Measurements from ENCODE around the gene TFF3. TPM values are rescaled to one million over a fixed set of nuclear protein-coding genes. Genes with fewer than 3 reads are reported as not detected.

TFF3 gene
- total RNA-seq, 1 donor: not detected

GRCh38 chr21:42279888-42280287, 35.3 kb downstream of the TFF3 start:
- no peaks in the 10 kb centered on the region for H3K79me2 ChIP-seq (ENCODE audit: insufficient read depth, low read length)
- peak; percentile 37 for DNase-seq (ENCODE audit: insufficient read length, low spot score, missing footprints)
- TF ChIP-seq, protein P1, sequence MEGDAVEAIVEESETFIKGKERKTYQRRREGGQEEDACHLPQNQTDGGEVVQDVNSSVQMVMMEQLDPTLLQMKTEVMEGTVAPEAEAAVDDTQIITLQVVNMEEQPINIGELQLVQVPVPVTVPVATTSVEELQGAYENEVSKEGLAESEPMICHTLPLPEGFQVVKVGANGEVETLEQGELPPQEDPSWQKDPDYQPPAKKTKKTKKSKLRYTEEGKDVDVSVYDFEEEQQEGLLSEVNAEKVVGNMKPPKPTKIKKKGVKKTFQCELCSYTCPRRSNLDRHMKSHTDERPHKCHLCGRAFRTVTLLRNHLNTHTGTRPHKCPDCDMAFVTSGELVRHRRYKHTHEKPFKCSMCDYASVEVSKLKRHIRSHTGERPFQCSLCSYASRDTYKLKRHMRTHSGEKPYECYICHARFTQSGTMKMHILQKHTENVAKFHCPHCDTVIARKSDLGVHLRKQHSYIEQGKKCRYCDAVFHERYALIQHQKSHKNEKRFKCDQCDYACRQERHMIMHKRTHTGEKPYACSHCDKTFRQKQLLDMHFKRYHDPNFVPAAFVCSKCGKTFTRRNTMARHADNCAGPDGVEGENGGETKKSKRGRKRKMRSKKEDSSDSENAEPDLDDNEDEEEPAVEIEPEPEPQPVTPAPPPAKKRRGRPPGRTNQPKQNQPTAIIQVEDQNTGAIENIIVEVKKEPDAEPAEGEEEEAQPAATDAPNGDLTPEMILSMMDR (IDR thresholded peaks at IDR 0.05; ENCODE audit: extremely low read depth, low read depth, low read length): no peak
- H3K27ac ChIP-seq (ENCODE audit: low read depth, low read length): no peak overlapping the region
- no peaks in the 10 kb centered on the region for H4K20me1 ChIP-seq (ENCODE audit: insufficient read depth, low read length)
- H3K4me3 ChIP-seq (ENCODE audit: insufficient read depth, low read length): no peak overlapping the region
- H3K36me3 ChIP-seq (ENCODE audit: insufficient read depth, low read length): no peaks in the 10 kb centered on the region
- no peaks in the 10 kb centered on the region for H3K9me3 ChIP-seq (ENCODE audit: low read depth, low read length)
- peaks cover 6% of the 10 kb centered on the region for H3K27me3 ChIP-seq (ENCODE audit: insufficient read depth, low read length)
- H3K4me1 ChIP-seq (ENCODE audit: insufficient read depth, low read length): no peaks in the 10 kb centered on the region
- H3K4me2 ChIP-seq (ENCODE audit: insufficient read depth, low read length): no peak overlapping the region
- H2AFZ ChIP-seq (ENCODE audit: low read length): no peak overlapping the region

DNA sequence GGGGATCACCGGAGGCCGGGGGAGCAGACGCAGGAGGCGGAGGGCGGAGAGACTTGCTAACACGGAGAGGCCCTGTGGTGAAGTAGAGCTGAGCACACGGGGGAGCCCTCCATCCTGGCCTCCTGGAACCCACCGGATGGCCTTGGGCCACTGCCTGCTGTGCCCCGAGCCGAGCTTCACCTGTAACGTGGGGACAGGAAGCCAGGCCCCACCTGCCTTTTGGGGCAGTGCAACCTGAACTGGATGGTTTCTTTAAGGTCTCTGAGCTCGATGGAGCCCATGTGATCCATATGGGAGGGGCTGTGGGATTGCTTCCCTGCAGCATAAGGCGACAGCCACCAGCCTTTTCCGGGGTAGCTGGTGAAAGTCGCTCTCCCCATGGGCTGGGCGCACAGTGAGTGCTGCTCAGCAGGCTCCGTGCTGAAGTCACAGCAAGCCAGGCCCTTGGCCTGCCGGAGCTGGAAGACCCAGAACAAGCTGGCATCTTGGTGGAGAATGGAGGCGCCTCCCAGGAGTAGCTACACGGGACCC, 35.8 kb downstream of the TFF3 start:
- Histone ChIP-seq H3K9me3 (ENCODE audit: low read depth, low read length) (no peaks in the 10 kb centered on the region), H3K4me3 (ENCODE audit: insufficient read depth, low read length) (no peak overlapping the region), H3K79me2 (ENCODE audit: insufficient read depth, low read length) (no peaks in the 10 kb centered on the region), H3K27me3 (ENCODE audit: insufficient read depth, low read length) (peaks cover 6% of the 10 kb centered on the region), H2AFZ (ENCODE audit: low read length) (no peak overlapping the region), H3K27ac (ENCODE audit: low read depth, low read length) (no peak overlapping the region), H3K4me1 (ENCODE audit: insufficient read depth, low read length) (no peaks in the 10 kb centered on the region), H3K4me2 (ENCODE audit: insufficient read depth, low read length) (no peak overlapping the region), H3K36me3 (ENCODE audit: insufficient read depth, low read length) (no peaks in the 10 kb centered on the region), H4K20me1 (ENCODE audit: insufficient read depth, low read length) (no peaks in the 10 kb centered on the region)
- DNase-seq (ENCODE audit: insufficient read length, low spot score, missing footprints): peak; percentile 62
- TF ChIP-seq, protein P1 (IDR thresholded peaks at IDR 0.05; ENCODE audit: extremely low read depth, low read depth, low read length): no peak

- DNase-seq (ENCODE audit: insufficient read length, low spot score, missing footprints): peak; percentile 85
- no peak overlapping the region for H3K4me3 ChIP-seq (ENCODE audit: insufficient read depth, low read length)
- H3K4me1 ChIP-seq (ENCODE audit: insufficient read depth, low read length): no peaks in the 10 kb centered on the region
- no peak overlapping the region for H3K4me2 ChIP-seq (ENCODE audit: insufficient read depth, low read length)
- TF ChIP-seq, protein P1 (IDR thresholded peaks at IDR 0.05; ENCODE audit: extremely low read depth, low read depth, low read length): no peak
- H3K79me2 ChIP-seq (ENCODE audit: insufficient read depth, low read length): no peaks in the 10 kb centered on the region
- H3K27ac ChIP-seq (ENCODE audit: low read depth, low read length): no peak overlapping the region
- H3K27me3 ChIP-seq (ENCODE audit: insufficient read depth, low read length): peaks cover 6% of the 10 kb centered on the region
- no peaks in the 10 kb centered on the region for H3K36me3 ChIP-seq (ENCODE audit: insufficient read depth, low read length)
- H4K20me1 ChIP-seq (ENCODE audit: insufficient read depth, low read length): no peaks in the 10 kb centered on the region
- no peaks in the 10 kb centered on the region for H3K9me3 ChIP-seq (ENCODE audit: low read depth, low read length)
- no peak overlapping the region for H2AFZ ChIP-seq (ENCODE audit: low read length)
These were observed 36.6 kb downstream of the TFF3 start for GRCh38 chr21:42278451-42279149.

DNA sequence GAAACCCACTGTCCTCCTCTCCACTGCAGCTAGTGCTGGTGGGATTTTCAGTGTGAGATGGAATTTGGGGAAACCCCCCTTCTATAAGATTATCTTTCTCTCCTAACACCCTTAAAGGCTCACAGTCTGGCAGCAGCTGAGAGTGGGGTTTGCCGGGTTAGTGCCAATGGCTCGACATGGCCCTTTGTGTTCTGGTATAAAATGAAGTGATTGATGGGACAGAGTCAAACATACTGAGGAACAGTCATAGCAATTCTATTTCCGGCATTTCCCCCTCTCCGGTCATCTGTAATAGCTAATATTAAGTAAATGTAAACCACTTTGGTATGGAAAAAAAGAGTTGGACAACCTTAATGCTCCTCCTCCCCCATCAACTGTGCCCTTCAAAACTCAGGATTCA, 37.6 kb downstream of the TFF3 start:
- no peaks in the 10 kb centered on the region for H3K36me3 ChIP-seq (ENCODE audit: insufficient read depth, low read length)
- no peak overlapping the region for H2AFZ ChIP-seq (ENCODE audit: low read length)
- H3K9me3 ChIP-seq (ENCODE audit: low read depth, low read length): no peaks in the 10 kb centered on the region
- H4K20me1 ChIP-seq (ENCODE audit: insufficient read depth, low read length): no peaks in the 10 kb centered on the region
- no peak overlapping the region for H3K27ac ChIP-seq (ENCODE audit: low read depth, low read length)
- no peak overlapping the region for H3K4me3 ChIP-seq (ENCODE audit: insufficient read depth, low read length)
- peaks cover 6% of the 10 kb centered on the region for H3K27me3 ChIP-seq (ENCODE audit: insufficient read depth, low read length)
- peak; percentile 39 for DNase-seq (ENCODE audit: insufficient read length, low spot score, missing footprints)
- H3K4me1 ChIP-seq (ENCODE audit: insufficient read depth, low read length): no peaks in the 10 kb centered on the region
- no peaks in the 10 kb centered on the region for H3K79me2 ChIP-seq (ENCODE audit: insufficient read depth, low read length)
- TF ChIP-seq, protein P1 (IDR thresholded peaks at IDR 0.05; ENCODE audit: extremely low read depth, low read depth, low read length): no peak
- H3K4me2 ChIP-seq (ENCODE audit: insufficient read depth, low read length): no peak overlapping the region
